ENCODE results near the gene FDX1. TPM values are rescaled to one million over a fixed set of nuclear protein-coding genes. Genes with fewer than 3 reads are reported as not detected.

FDX1 gene
- total RNA-seq, 2 donors from 2014 or later: 13.0 to 15.2 TPM

DNA sequence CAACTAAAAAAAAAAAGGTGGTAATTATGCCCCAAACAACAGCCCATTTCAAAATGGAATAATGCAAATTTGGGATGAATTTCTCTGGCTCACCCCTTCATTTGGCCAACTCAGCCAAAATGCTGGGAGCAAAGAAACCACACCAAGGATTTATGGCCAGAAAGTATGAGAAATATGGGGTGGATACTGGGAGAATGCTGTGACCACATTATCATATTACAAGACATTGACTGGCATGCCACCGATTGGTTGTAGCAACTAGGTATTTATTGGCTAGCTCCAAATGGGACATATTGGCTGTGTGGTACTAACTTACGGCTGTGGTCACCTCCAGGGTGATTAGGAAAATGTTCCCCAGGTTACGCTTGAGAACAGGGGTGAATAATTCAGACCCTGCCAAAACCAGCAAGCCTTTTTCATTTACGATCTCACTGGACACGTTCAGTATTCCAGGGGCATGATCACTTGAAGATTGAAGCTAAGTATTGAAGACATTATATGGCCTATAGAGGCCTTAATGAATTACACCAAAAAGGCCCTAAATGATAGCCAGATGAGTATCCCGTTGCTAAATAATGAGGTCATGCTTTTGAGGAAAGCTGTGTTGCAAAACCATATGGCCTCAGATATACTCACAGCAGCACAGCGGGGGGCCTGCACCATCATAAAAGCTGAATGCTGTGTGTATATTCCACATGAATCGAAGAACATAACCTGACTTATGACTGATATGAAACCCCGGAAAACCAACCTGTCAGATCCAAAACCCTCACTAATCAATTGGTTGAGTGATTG, 3.8 kb upstream of the FDX1 start:
- peaks cover 4% of the 10 kb centered on the region in 2 donors for H3K9me3 Mint-ChIP-seq
- peaks cover 5 to 14% of the 10 kb centered on the region in 2 donors for H3K36me3 Mint-ChIP-seq
- no peak overlapping the region for H3K27ac Mint-ChIP-seq
- ATAC-seq: no peak
- no peak for DNase-seq (ENCODE audit: low spot score in 2 of 2)

DNA sequence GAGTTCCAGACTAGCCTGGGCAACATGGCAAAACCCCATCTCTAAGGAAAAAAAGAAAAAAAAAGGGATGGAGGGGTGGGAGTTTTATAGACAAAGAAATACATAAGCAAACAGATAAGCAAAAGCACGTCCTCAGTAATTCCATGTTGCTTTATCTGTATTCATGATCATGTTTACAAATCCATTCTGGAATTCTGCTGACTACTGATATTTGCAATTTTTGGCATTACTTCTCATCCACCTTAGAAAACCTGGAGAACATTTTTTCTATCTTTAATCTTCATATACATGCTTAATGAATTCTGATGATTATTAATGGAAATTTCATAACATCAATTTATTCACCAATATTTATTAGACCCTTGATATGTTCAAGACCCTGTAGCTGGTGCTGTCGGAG, 1.7 kb upstream of the FDX1 start:
- DNase-seq (ENCODE audit: low spot score in 2 of 2) (no peak), ATAC-seq (no peak)
- Mint-ChIP-seq H3K27ac (no peak overlapping the region), H3K9me3 (no peaks in the 10 kb centered on the region), H3K36me3 (peaks cover 5 to 7% of the 10 kb centered on the region in 2 donors)

DNA sequence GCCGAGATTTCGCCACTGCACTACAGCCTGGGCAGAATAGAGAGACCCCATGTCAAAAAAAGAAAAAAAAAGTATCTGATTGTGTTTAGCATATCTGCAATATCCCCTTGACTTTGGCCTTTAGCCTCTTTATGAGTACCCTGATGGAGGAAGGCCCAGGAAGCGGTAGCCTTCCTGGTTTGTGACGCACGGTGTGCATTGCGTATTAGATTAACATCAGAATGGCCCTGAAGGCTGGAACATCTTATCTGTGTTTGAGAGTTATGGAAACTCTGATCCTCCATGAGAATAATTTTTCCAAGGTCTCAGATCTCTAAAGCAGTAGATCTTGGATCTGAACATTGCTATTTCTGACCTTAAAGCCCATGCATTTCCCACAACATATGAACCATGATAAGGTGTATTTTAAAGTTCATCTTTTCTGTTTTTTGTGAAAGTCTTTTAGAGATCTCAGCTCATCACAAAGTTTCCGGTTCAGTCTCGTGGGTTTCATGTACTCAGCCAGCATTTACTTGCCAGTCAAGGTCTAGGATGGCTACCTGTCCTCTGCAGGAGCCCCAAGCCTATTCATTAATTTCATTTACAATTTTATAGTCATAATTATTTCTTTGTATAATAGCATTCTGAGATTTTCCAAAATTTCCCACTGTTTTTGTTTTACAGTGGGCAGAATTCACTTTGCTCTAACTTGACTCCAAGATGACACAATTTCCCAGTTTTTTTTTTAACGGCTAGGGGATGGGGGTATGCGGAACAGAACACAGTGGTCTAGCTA, 605 bp upstream of the FDX1 start:
- Mint-ChIP-seq H3K36me3 (peaks cover 5 to 7% of the 10 kb centered on the region in 2 donors), H3K27ac (peak overlapping the region; percentile 60 to 81), H3K9me3 (no peaks in the 10 kb centered on the region)
- DNase-seq (ENCODE audit: low spot score in 2 of 2): no peak
- ATAC-seq: no peak

DNA sequence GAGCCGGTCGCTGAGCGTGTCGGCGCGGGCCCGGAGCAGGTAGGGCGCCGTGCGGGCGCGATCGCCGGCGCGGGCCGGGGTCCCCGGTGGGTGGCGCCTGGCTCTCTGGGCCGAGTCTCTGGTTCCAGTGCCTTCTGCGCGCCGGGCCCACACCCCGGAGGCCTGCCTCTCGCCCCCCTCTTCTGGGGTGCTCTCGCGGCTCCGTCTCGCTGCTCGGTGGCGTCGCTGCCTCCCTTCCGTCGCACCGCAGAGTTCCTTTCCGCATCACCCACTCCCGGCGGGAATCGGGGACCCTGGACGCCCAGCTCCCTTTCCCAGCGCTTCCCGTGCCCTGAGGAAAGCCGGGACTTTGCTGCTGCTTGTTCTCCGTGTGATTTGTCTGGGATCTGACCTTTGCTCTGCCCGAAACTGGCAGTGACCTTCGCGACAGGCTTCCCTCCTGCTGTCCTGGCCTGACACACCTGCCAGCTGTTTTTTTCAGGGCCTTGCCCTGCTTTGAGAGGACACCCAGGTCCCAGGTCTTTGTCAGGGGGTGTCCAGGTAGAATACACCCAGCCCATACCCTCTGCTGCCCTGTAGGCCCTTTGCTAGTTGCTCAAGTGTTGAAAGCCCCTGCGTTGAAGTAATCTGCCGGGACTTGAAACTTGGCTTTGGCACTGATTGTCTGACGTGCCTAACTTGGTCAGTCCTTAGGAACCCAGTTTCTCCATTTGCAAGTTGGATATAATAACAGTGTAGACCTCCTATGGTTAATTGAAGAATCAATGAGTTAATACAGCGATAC, 711 bp downstream of the FDX1 start:
- DNase-seq (ENCODE audit: low spot score in 2 of 2) (peak; percentile 27 to 65), ATAC-seq (peak; percentile 20 to 39)
- H3K27ac Mint-ChIP-seq: peak overlapping the region; percentile 97 to 100
- H3K9me3 Mint-ChIP-seq: no peaks in the 10 kb centered on the region
- peaks cover 5 to 7% of the 10 kb centered on the region in 2 donors for H3K36me3 Mint-ChIP-seq

DNA sequence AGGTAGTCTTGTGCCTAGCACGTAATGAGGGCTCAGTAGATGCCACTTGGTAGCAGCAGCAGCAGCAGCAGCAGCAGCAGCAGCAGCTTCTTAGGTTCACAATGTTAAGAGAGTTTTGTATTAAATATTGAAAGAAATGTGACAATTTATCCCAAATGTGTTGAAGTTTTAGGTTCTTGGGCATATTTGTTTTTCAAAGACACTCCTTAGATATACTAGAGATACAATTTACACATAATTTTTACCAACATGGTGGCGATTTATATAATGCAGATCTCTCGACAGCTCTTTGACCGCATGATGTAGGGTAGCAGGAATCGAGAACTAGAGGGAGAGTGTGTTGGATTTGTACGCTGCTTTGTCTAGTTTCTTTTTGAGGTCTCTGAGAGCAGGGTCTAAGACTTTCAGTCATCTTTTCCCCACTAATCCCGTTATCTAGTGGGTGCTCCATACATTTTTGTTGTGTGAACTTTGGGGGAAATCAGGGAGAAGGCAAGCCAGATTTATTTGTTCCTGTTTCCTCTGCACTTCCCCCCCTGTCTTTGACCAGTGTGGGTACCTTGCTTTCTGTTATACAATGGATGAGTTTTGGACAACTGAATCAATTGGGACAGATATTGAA, 1.4 kb downstream of the FDX1 start:
- Mint-ChIP-seq H3K36me3 (peaks cover 5 to 7% of the 10 kb centered on the region in 2 donors), H3K27ac (peak overlapping the region; percentile 97 to 100), H3K9me3 (no peaks in the 10 kb centered on the region)
- peak in 1 of 2 donors; percentile 23 for ATAC-seq
- DNase-seq (ENCODE audit: low spot score in 2 of 2): no peak

DNA sequence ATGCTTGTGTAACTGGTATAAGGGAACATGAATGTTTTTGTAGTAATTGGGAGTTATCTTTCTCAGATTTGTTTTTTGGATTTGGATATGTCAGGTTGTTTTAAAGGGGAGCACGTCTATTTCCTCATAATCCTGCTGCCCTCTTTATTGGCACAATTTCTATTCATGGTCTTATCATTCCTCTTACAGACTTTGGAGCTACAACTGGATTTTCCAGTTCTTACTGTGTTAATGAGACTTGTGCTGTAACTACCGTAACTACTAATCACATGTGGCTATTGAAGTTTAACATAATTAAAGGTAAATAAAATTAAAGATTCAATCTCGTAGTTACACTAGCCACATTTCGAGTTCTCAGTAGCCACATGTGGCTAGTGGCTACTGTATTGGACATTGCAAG, 1.9 kb downstream of the FDX1 start:
- no peak for ATAC-seq
- no peak for DNase-seq (ENCODE audit: low spot score in 2 of 2)
- H3K9me3 Mint-ChIP-seq: no peaks in the 10 kb centered on the region
- peaks cover 5 to 7% of the 10 kb centered on the region in 2 donors for H3K36me3 Mint-ChIP-seq
- peak overlapping the region; percentile 97 to 100 for H3K27ac Mint-ChIP-seq

DNA sequence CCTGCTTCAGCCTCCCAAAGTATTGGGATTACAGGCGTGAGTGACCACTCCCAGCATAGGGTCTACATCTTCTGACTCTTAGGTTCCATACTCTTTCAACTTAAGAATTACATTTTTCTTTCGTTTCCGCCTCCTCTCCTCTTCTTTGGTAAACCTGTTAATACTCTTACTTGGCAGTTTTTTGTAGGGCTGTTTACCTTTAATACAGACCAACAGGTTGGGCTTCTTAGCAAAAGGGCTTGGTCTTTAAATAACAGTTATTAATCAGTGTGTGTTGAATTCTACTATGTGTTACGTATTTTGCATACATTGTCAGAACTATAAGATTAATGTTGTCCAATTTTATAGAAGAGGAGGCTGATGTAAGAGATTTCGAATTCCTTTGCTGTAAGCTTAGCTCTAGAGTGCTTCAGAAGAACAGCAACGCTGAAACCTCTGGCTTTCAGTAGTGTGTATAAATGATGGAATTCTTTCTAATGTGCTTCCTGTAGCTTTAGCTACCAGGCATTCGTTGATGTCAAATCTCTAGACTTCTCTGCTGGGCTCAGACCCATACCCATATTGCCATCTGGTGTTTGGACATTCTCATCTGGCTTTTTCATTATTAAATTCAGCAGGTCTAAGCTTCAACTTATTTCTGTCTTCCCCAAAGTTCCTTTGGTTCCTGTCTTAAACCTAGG, 3.1 kb downstream of the FDX1 start:
- no peak for ATAC-seq
- H3K36me3 Mint-ChIP-seq: peaks cover 7 to 17% of the 10 kb centered on the region in 2 donors
- H3K27ac Mint-ChIP-seq: no peak overlapping the region

DNA sequence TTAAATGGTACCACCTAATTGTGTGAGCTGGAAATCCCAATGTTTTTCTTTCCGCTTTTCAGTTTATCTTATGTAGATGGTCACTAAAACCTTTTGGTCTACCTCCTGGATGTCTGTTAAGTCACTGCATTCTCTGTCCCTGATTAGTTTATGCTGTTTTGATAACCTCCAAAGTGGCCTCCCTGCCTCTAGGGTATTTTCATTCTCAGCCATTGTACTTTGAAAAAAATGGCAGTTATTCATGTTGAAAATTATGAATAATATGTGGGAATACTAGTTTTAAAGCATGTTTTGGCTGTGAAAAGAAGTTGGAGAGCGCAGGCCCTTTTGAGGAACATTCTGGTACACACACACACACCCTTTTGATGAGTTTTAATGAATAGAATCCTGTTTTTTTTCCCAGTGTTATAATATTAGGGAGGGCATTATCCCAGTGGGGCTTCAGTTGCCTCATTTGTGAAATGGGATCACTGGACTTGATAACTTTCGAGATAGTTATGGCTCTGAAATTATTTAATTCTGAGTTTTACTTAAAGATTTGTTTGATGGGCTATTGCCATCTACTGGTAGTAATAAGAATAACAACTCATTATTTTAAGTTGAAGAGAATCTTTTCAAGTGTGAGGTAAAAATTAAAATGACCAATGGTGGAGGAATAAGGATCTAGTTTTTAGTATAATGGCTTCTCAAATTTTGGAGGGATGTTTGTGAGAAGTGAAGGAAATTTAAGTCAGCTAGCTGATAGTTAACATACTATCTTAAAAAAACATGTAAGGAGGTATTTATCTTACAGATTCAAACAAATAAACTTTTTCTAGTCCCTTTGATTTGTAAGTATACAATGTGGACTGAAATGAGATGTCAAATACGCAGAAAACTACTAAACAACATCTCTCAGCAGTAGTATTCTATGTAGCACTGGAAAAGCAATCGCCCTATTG, 3.9 kb downstream of the FDX1 start:
- Mint-ChIP-seq H3K27ac (no peak overlapping the region), H3K9me3 (no peaks in the 10 kb centered on the region), H3K36me3 (peaks cover 7 to 23% of the 10 kb centered on the region in 2 donors)
- no peak for DNase-seq (ENCODE audit: low spot score in 2 of 2)
- no peak for ATAC-seq

More for the DNA sequence above, 3.1 kb downstream of the FDX1 start:
- no peak for DNase-seq (ENCODE audit: low spot score in 2 of 2)
- H3K9me3 Mint-ChIP-seq: no peaks in the 10 kb centered on the region

DNA sequence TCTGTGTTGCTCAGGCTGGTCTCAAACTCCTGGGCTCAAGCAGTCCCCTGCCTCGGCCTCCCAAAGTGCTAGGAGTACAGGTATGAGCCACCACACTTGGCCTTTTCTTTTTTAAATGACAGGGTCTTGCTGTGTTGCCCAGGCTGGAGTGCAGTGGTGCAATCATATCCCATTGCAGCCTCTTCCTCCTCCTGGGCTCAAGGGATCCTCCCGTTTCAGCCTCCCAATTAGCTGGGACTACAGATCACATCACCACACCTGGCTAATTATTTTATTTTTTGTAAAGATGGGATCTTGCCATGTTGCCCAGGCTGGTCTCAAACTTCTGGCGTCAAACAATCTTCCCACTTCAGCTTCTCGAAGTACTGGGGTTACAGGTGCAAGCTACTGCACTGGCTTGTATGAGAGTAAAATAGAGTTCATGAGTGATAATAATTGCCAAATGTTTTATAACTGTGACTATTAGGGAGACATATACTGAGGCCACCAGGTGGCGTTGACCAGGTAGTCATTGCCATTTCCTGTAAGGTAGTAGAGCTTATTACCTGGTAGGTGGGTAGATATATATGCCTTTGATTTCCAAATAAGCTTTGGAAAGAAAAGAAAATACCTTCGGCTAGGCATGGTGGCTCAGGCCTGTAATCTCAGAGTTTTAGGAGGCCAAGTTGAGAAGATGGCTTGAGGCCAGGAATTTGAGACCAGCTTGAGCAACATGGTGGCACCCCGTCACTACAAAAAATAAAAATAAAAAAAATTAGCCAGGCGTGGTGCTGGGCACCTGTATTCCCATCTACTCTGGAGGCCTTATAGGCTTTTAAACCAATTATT, 5.4 kb downstream of the FDX1 start:
- ATAC-seq: no peak
- H3K36me3 Mint-ChIP-seq: peaks cover 16 to 38% of the 10 kb centered on the region in 2 donors
- H3K9me3 Mint-ChIP-seq: no peaks in the 10 kb centered on the region
- H3K27ac Mint-ChIP-seq: no peak overlapping the region
- DNase-seq (ENCODE audit: low spot score in 2 of 2): no peak

DNA sequence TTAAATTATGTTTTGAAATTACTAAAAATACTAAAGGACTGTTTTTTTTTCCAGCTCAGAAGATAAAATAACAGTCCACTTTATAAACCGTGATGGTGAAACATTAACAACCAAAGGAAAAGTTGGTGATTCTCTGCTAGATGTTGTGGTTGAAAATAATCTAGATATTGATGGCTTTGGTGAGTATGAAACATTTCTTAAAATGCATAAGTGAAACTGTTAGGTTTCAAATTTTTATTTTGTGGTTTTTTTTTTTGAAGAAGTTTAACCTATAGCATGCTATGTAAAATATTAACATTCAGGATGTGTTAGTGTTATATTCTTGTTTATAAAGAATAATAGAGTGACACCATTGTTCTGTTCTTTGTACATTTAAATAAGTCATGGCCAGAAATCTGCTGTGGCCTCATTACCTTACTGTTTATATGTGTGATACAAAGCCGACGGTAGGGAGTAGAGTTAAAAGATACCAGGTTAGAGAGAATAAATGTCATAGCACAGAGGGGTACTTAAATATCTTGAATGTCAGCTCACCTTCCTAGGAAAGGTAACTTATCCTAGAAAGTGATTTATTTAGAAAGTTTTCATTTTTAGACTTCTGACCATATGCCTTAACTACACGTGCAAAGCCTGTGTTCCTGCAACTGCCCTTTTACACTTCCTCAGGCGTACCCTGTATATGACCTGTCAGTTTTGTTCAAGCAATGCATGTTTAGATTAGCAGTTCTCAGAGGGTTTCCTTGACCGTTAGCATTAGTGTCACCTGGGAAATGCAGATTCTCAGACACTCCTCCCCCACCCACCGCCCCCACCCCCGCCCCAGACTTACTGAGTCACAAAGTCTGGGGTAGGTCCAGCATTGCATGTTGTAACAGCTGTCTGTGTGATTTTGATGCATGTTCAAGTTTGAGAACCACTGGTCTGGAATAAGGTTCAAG, 6.3 kb downstream of the FDX1 start:
- ATAC-seq (peak in 1 of 2 donors; percentile 55), DNase-seq (ENCODE audit: low spot score in 2 of 2) (no peak)
- Mint-ChIP-seq H3K36me3 (peaks cover 18 to 42% of the 10 kb centered on the region in 2 donors), H3K9me3 (no peaks in the 10 kb centered on the region), H3K27ac (no peak overlapping the region)

DNA sequence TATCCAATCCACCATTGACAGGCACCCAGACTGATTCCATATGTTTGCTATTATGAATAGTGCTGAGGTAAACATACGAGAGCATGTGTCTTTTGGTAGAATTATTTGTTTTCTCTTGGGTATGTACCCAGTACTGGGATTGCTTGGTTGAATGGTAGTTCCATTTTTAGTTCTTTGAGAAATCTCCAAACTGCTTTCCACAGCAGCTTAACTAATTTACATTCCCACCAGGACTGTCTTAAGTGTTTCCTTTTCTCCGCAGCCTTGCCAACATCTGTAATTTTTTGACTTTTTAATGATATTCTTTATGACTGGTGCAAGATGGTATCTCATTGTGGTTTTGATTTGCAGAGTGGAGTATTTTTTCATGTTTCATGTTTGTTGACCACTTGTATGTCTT, 8.3 kb downstream of the FDX1 start:
- Mint-ChIP-seq H3K36me3 (peaks cover 20 to 47% of the 10 kb centered on the region in 2 donors), H3K27ac (no peak overlapping the region), H3K9me3 (no peaks in the 10 kb centered on the region)
- ATAC-seq (no peak), DNase-seq (ENCODE audit: low spot score in 2 of 2) (no peak)

DNA sequence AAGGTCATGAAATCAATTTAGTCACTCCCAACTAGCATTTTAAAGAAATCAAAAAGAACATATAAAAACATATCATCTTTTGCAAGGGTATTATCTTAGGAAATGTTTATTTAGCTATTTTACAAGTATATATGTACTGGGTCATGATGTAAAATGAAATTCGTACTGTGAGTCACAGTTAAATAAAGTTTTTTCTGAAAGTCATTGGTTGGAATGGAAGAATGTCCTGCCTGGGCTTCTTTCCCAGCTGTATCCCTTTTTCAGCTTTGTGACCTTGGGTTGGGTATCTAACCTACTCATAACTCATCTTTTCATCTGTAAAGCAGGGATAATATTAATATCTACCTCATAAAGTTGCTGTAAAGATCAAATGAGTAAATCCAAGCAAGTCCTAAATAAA, 15.7 kb downstream of the FDX1 start:
- H3K27ac Mint-ChIP-seq: no peak overlapping the region
- H3K36me3 Mint-ChIP-seq: peaks cover 8 to 20% of the 10 kb centered on the region in 2 donors
- ATAC-seq (no peak), DNase-seq (ENCODE audit: low spot score in 2 of 2) (no peak)
- H3K9me3 Mint-ChIP-seq: no peaks in the 10 kb centered on the region

DNA sequence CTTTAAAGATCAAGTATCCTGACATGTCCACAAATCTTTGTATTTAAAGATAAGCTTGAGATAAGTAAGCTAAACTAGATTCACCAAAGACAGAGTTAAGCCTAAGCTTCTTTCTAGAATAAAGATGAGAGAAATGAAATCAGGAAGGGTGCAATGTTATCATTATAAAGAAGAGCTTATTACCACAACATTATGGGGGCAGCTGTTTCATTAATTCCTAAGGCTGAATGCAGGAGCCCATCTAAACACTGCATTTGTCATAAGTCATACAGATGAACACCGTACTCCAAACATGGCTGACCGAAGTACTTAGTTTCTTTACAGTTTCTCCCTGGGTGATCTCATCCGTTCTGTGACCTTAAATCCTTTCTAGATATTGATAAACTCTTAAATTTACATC, 16.3 kb downstream of the FDX1 start:
- H3K36me3 Mint-ChIP-seq: peaks cover 2 to 14% of the 10 kb centered on the region in 2 donors
- no peaks in the 10 kb centered on the region for H3K9me3 Mint-ChIP-seq
- no peak for ATAC-seq
- H3K27ac Mint-ChIP-seq: no peak overlapping the region
- no peak for DNase-seq (ENCODE audit: low spot score in 2 of 2)
